IPS-11a (cell line): ENCODE results near the gene PARD3B.

Source experiments
- H3K4me3 ChIP-seq: one replicate; pipeline ENCODE4 v1.5.1; 2013; ENCODE audit warnings: low read depth, low read length, control low read depth

The PARD3B gene

GRCh38 chr2:205568620-205569019 is 1023.3 kb downstream of the PARD3B start:
- H3K4me3 ChIP-seq: no peak overlapping the region

DNA sequence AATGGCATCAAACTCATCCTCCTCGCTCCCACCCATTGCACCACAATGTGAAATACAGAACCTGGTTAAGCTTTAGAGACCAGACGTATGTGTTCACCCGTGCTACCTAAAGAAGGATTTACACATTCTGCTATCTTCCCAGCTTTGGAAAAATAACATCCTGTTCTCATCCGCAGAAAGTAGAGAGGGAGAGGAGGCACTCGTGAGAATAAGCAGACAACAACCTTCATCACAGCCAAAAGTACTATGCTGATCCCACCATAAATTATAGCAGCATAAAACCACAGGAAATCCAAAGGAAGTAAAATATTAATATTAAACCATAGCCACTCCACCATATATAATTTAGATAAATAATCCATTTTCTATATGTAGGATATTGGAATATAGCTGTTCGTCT is 1025.4 kb downstream of the PARD3B start:
- H3K4me3 ChIP-seq: no peak overlapping the region

- H3K4me3 ChIP-seq: no peak overlapping the region
These were observed 1026.2 kb downstream of the PARD3B start for GRCh38 chr2:205571360-205571959.

DNA sequence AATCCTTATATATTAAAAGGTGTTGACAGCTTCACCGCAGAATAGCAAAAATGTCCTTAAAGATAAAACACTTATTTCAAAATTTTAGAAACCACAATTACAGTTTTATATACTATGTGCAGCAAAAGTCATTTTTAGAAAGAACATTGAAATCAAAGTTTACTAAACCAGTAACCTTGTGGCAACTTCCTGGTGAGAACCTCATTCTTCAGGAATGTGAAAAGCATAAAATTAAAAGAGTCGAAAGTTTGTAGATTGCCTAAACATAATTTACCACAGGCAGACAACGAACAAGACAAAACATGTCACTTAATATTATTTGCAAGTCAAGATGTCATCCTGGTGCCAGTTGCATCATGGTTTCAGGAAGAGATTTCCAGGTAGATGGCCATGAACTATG is 1028.7 kb downstream of the PARD3B start:
- H3K4me3 ChIP-seq: no peak overlapping the region

GRCh38 chr2:205579335-205579734 is 1034.1 kb downstream of the PARD3B start:
- no peak overlapping the region for H3K4me3 ChIP-seq

DNA sequence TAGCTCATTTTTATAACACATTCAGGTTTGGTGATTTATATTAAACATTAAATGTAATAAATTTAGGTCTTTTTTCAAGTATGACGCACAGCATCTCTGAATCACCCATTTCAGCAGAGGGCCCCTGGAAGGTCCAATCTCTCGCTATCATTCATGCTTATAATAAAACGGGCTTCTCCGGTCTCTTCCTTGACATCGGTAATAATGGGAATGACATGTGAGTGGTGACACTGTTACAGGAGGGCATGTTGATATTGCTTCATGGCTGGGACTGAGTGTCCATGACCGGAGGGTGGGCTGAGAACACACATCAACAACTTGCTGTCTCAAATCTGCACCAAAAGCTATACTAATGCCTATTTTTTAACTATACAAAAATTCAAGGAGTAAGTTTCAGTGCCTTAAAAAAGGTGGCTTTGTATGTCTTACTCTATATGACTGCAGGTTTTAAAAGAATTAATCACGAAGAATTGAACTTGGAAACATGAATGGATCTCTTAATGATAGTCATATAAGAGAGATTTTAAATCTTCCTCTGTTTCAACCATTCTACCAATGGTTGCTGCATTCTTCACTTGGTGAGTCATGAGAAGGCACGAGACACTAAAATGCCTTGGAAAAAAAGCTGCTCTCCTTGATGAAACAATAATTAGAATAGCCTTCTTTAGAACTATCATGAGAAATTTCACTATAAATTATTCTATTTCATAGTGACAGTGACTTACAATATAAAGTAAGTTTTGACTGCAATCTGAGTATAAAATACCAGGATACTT is 1035.1 kb downstream of the PARD3B start:
- H3K4me3 ChIP-seq: no peak overlapping the region

GRCh38 chr2:205582366-205582765 is 1037.1 kb downstream of the PARD3B start:
- no peak overlapping the region for H3K4me3 ChIP-seq

GRCh38 chr2:205585449-205586383 is 1040.4 kb downstream of the PARD3B start:
- H3K4me3 ChIP-seq: no peak overlapping the region

GRCh38 chr2:205586626-205587025 is 1041.4 kb downstream of the PARD3B start:
- no peak overlapping the region for H3K4me3 ChIP-seq

DNA sequence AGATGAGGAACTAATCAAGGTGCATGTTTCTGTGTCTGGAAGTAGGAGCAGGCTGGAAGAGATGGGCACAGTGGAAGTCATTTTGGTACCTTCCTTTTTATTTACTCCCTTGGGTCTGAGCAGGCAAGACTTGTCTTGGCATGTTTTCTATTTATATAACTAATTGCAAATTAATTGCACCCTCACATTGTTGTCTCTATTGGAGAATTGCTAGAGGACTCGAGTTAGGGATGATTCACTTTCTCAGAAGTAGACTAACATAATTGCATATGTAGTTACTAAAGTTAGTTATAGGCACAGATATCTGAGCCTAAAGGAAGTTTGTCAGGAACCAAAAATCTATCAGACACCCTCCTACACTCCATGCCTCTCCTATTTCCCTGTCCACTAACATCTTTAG is 1044.2 kb downstream of the PARD3B start:
- H3K4me3 ChIP-seq: no peak overlapping the region

- H3K4me3 ChIP-seq: no peak overlapping the region
These were observed 1045.5 kb downstream of the PARD3B start for GRCh38 chr2:205590759-205591158.

GRCh38 chr2:205593891-205594290 is 1048.6 kb downstream of the PARD3B start:
- no peak overlapping the region for H3K4me3 ChIP-seq

DNA sequence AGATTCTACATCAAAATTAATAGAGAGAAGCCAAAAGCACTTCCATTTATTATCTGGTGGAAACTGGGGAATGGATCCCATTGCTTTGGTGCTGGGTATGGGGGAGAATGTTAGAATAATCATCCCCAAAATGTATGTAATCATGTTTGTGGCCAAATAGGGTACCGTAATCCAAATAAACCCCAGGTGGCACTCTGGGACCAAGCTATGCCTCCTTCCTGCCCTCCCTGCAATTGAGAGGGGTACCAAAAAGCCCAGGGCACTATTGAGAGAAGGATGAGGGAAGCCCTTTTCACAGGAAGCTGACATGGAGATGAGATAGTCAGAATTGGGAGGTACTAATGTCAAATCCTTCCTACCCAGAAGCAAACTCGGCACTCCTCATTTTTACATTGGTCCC is 1051.3 kb downstream of the PARD3B start:
- H3K4me3 ChIP-seq: no peak overlapping the region

DNA sequence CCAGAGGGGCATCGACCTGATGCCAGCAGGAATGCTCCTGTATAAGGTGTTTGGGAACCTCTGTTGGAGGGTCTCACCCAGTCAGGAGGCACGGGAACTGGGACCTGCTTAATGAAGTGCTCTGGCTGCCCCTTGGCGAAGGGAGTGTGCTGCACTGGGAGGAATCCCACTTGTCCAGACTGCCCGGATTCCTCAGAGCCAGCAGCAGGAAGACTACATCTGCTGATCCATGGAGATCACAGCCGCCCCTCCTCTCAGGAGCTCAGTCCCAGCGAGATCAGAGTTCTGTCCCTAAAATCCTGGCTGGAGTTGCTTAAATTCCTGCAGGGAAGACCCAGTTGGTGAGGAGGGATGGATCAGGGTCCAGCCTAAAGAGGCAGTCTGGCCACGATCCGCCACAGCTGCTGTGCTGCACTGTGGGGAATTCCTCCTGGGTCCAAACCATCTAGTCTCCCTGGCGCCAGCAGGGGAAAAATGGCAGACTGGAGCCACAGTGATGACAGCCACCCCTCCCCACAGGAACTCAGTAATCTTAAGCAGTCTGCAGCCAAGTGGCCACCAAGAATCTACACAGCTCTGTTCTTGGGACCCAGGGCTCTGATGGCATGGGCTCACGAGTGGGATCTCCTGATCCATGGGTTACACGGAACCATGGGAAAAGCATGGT is 1060.5 kb downstream of the PARD3B start:
- no peak overlapping the region for H3K4me3 ChIP-seq

DNA sequence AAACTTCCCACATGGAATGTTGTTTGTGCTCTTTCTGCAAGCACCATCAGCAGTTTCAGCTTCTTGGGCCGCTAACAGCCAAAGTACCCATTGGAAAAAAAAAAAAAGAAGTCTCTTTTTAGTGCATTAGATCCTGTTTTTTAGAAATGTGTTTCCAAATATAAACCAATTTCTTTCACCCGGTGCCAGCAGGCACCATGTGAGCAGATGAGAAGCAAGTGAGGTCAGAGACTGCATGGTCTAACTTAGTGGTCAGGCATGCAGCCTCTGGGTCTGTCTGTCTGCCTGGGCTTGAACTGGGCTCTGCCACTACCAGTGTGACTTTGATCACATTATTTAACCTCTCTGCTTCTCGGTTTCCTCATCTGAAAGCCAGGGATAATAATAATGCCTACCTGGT is 1061.9 kb downstream of the PARD3B start:
- no peak overlapping the region for H3K4me3 ChIP-seq

DNA sequence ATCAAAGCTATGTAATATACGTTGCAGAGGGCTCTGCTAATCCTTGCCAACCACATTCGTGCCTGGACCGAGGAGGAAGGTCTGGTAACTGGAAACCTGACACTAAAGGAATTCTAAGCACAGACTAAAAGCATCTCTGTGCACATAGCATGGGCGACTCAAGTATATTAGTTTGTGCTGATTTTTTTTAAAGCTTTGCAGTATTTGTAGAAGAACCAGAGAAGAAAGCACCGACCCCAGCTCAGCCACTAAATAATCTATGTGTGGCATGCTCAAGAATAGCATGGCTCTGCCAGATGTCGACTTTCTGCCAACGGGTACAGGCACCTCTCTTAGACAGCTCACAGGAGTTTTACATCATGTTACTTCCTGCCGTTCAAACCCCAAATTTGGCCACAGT is 1063.8 kb downstream of the PARD3B start:
- no peak overlapping the region for H3K4me3 ChIP-seq

- no peak overlapping the region for H3K4me3 ChIP-seq
These were observed 1065.2 kb downstream of the PARD3B start for GRCh38 chr2:205610437-205610836.

- no peak overlapping the region for H3K4me3 ChIP-seq
These were observed 1067.4 kb downstream of the PARD3B start for GRCh38 chr2:205612636-205613035.

GRCh38 chr2:205613970-205614559 is 1068.8 kb downstream of the PARD3B start:
- no peak overlapping the region for H3K4me3 ChIP-seq

GRCh38 chr2:205614965-205615364 is 1069.7 kb downstream of the PARD3B start:
- no peak overlapping the region for H3K4me3 ChIP-seq

DNA sequence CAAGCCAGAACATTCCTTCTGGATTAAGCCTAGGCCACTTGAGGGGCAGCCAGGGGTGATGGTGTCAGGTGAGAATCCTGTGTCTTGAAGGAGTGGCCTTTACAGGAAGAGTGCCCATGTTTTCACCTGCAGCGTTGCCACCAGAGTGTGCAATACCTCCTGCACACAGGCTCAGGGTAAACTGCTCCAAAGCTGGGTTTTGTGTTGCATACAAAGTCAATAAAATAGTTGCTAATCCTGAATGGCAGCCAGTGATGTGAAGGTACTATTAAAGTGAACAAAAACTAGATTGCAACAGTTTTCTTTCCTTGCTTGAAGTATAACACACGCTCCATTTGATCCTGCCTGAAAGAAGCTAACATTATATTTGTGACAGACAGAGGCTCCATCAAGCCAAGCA is 1072.6 kb downstream of the PARD3B start:
- no peak overlapping the region for H3K4me3 ChIP-seq
